ENCODE data around the gene KSR1. TPM values are rescaled to one million over a fixed set of nuclear protein-coding genes. Genes with fewer than 3 reads are reported as not detected.
A peak's percentile ranks its signal among the peaks of the same experiment; 100 is the strongest.
"Not testable (repeated sequence)": the region's sequence is repeated elsewhere in the genome, so short reads cannot be mapped to it uniquely, and the experiment has no call there.

KSR1 gene
- total RNA-seq, 1 donor from 2014 or later: 114 TPM

- ATAC-seq (ENCODE audit: low read depth): no peak
- no peak for TF ChIP-seq CTCF (IDR thresholded peaks at IDR 0.05)
- Mint-ChIP-seq H3K27ac (no peak overlapping the region), H3K9me3 (no peaks in the 10 kb centered on the region), H3K4me1 (peaks cover 6% of the 10 kb centered on the region), H3K4me3 (no peak overlapping the region), H3K36me3 (ENCODE audit: low read depth) (peaks cover 41% of the 10 kb centered on the region), H3K27me3 (no peaks in the 10 kb centered on the region)
- CTCF ChIA-PET: no interaction called here
- no peak for DNase-seq
- intact Hi-C loops (cut with micrococcal nuclease): no loop called here
- POLR2A ChIA-PET: no interaction called here
These were observed 184.5 kb downstream of the KSR1 start for GRCh38 chr17:27640790-27641189.

GRCh38 chr17:27644586-27644985 is 188.3 kb downstream of the KSR1 start:
- TF ChIP-seq CTCF (IDR thresholded peaks at IDR 0.05): no peak
- Mint-ChIP-seq H3K36me3 (ENCODE audit: low read depth) (peaks cover 53% of the 10 kb centered on the region), H3K27me3 (no peaks in the 10 kb centered on the region), H3K27ac (no peak overlapping the region), H3K4me3 (no peak overlapping the region), H3K4me1 (peaks cover 3% of the 10 kb centered on the region), H3K9me3 (no peaks in the 10 kb centered on the region)
- POLR2A ChIA-PET: no interaction called here
- CTCF ChIA-PET: no interaction called here
- intact Hi-C loops (cut with micrococcal nuclease): no loop called here
- no peak for ATAC-seq (ENCODE audit: low read depth)
- DNase-seq: no peak

GRCh38 chr17:27645621-27646020 is 189.4 kb downstream of the KSR1 start:
- peaks cover 47% of the 10 kb centered on the region for H3K36me3 Mint-ChIP-seq (ENCODE audit: low read depth)
- H3K9me3 Mint-ChIP-seq; H3K4me3 Mint-ChIP-seq; H3K4me1 Mint-ChIP-seq; DNase-seq; POLR2A ChIA-PET; H3K27me3 Mint-ChIP-seq; H3K27ac Mint-ChIP-seq; intact Hi-C loops (cut with micrococcal nuclease): not testable (repeated sequence)
- peak; percentile 42 for ATAC-seq (ENCODE audit: low read depth)
- CTCF ChIA-PET: interaction anchor here (3.0 kb wide), 1 partner anchor 42 kb away, joined by 12 read pairs; no protein-coding TSS in a partner anchor

- H3K4me3 Mint-ChIP-seq: no peak overlapping the region
- no peak for ATAC-seq (ENCODE audit: low read depth)
- intact Hi-C loops (cut with micrococcal nuclease): no loop called here
- H3K27ac Mint-ChIP-seq: no peak overlapping the region
- peaks cover 3% of the 10 kb centered on the region for H3K4me1 Mint-ChIP-seq
- no peaks in the 10 kb centered on the region for H3K27me3 Mint-ChIP-seq
- H3K36me3 Mint-ChIP-seq (ENCODE audit: low read depth): peaks cover 41% of the 10 kb centered on the region
- H3K9me3 Mint-ChIP-seq: no peaks in the 10 kb centered on the region
- ChIA-PET CTCF (interaction anchor here (3.0 kb wide), 1 partner anchor 43 kb away, joined by 12 read pairs; no protein-coding TSS in a partner anchor), POLR2A (no interaction called here)
- no peak for DNase-seq
- no peak for TF ChIP-seq CTCF (IDR thresholded peaks at IDR 0.05)
These were observed 190.0 kb downstream of the KSR1 start for GRCh38 chr17:27646232-27646631.

GRCh38 chr17:27647765-27648164 is 191.5 kb downstream of the KSR1 start:
- no peak for ATAC-seq (ENCODE audit: low read depth)
- Mint-ChIP-seq H3K9me3 (no peaks in the 10 kb centered on the region), H3K4me3 (no peak overlapping the region), H3K27ac (no peak overlapping the region), H3K4me1 (peaks cover 5% of the 10 kb centered on the region), H3K36me3 (ENCODE audit: low read depth) (peaks cover 36% of the 10 kb centered on the region), H3K27me3 (no peaks in the 10 kb centered on the region)
- no peak for DNase-seq
- TF ChIP-seq CTCF (IDR thresholded peaks at IDR 0.05): no peak
- ChIA-PET POLR2A (no interaction called here), CTCF (interaction anchor here (1.1 to 3.0 kb wide), 4 partner anchors 38 to 232 kb away, joined by 3 to 12 read pairs (median 4); no protein-coding TSS in a partner anchor)
- intact Hi-C loops (cut with micrococcal nuclease): no loop called here

GRCh38 chr17:27649111-27649571 is 192.9 kb downstream of the KSR1 start:
- ATAC-seq (ENCODE audit: low read depth); DNase-seq; H3K4me1 Mint-ChIP-seq; intact Hi-C loops (cut with micrococcal nuclease); H3K27ac Mint-ChIP-seq; H3K27me3 Mint-ChIP-seq; H3K9me3 Mint-ChIP-seq; H3K4me3 Mint-ChIP-seq; POLR2A ChIA-PET: not testable (repeated sequence)
- CTCF ChIA-PET: interaction anchor here (1.0 to 6.7 kb wide), 2 partner anchors 47 to 412 kb away, joined by 3 to 112 read pairs; no protein-coding TSS in a partner anchor
- H3K36me3 Mint-ChIP-seq (ENCODE audit: low read depth): peaks cover 26% of the 10 kb centered on the region
